Ramos (cell line): ENCODE data around the gene SPPL3.
"Not testable (repeated sequence)": the region's sequence is repeated elsewhere in the genome, so short reads cannot be mapped to it uniquely, and the experiment has no call there.

Experiments
- in situ Hi-C: fragments of 300-500 bp; cut with MboI; formaldehyde crosslinking; loops from one replicate; pipeline ENCODE4 v1.14.3; 2022; ENCODE audit warnings: low sequenced_read_pairs; ENCODE audit not compliant: unreplicated experiment

Gene SPPL3

GRCh38 chr12:120847392-120847791 is 56.8 kb downstream of the SPPL3 start:
- in situ Hi-C loops = no loop called here

GRCh38 chr12:120846721-120847120 is 57.4 kb downstream of the SPPL3 start:
- in situ Hi-C loops = no loop called here

GRCh38 chr12:120845696-120846095 is 58.5 kb downstream of the SPPL3 start:
- in situ Hi-C loops = no loop called here

GRCh38 chr12:120844768-120845449 is 59.2 kb downstream of the SPPL3 start:
- in situ Hi-C loops = no loop called here

GRCh38 chr12:120844297-120844696 is 59.9 kb downstream of the SPPL3 start:
- in situ Hi-C loops = no loop called here

GRCh38 chr12:120843472-120843871 is 60.7 kb downstream of the SPPL3 start:
- in situ Hi-C loops = no loop called here

GRCh38 chr12:120842595-120842994 is 61.6 kb downstream of the SPPL3 start:
- in situ Hi-C loops = no loop called here

- in situ Hi-C loops = no loop called here
Observed at GRCh38 chr12:120841525-120841924, 62.6 kb downstream of the SPPL3 start.

GRCh38 chr12:120839503-120839902 is 64.7 kb downstream of the SPPL3 start:
- in situ Hi-C loops = no loop called here

- in situ Hi-C loops = not testable (repeated sequence)
Observed at GRCh38 chr12:120838629-120839383, 65.4 kb downstream of the SPPL3 start.

- in situ Hi-C loops = no loop called here
Observed at GRCh38 chr12:120836114-120836684, 68.0 kb downstream of the SPPL3 start.

- in situ Hi-C loops = no loop called here
Observed at GRCh38 chr12:120835657-120836056, 68.5 kb downstream of the SPPL3 start.

- in situ Hi-C loops = no loop called here
Observed at GRCh38 chr12:120835304-120835612, 68.9 kb downstream of the SPPL3 start.

- in situ Hi-C loops = no loop called here
Observed at GRCh38 chr12:120834489-120835303, 69.5 kb downstream of the SPPL3 start.

- in situ Hi-C loops = no loop called here
Observed at GRCh38 chr12:120833849-120834248, 70.3 kb downstream of the SPPL3 start.

GRCh38 chr12:120832737-120833136 is 71.4 kb downstream of the SPPL3 start:
- in situ Hi-C loops = no loop called here

GRCh38 chr12:120831648-120832267 is 72.4 kb downstream of the SPPL3 start:
- in situ Hi-C loops = no loop called here

- in situ Hi-C loops = no loop called here
Observed at GRCh38 chr12:120830966-120831365, 73.2 kb downstream of the SPPL3 start.

- in situ Hi-C loops = no loop called here
Observed at GRCh38 chr12:120830052-120830940, 73.9 kb downstream of the SPPL3 start.
